ENCODE results near the gene FNDC10.
"Not testable (repeated sequence)": the region's sequence is repeated elsewhere in the genome, so short reads cannot be mapped to it uniquely, and the experiment has no call there.

- not testable (repeated sequence) for TF ChIP-seq POLR2AphosphoS5 (IDR thresholded peaks at IDR 0.05); EP300 (IDR thresholded peaks at IDR 0.05; ENCODE audit: low read depth); POLR2A (IDR thresholded peaks at IDR 0.05)
Observed at GRCh38 chr1:1638528-1638927, 38.6 kb upstream of the FNDC10 start.
